Measurements from ENCODE around the gene F7.
"Not testable (repeated sequence)": the region's sequence is repeated elsewhere in the genome, so short reads cannot be mapped to it uniquely, and the experiment has no call there.

Gene F7

DNA sequence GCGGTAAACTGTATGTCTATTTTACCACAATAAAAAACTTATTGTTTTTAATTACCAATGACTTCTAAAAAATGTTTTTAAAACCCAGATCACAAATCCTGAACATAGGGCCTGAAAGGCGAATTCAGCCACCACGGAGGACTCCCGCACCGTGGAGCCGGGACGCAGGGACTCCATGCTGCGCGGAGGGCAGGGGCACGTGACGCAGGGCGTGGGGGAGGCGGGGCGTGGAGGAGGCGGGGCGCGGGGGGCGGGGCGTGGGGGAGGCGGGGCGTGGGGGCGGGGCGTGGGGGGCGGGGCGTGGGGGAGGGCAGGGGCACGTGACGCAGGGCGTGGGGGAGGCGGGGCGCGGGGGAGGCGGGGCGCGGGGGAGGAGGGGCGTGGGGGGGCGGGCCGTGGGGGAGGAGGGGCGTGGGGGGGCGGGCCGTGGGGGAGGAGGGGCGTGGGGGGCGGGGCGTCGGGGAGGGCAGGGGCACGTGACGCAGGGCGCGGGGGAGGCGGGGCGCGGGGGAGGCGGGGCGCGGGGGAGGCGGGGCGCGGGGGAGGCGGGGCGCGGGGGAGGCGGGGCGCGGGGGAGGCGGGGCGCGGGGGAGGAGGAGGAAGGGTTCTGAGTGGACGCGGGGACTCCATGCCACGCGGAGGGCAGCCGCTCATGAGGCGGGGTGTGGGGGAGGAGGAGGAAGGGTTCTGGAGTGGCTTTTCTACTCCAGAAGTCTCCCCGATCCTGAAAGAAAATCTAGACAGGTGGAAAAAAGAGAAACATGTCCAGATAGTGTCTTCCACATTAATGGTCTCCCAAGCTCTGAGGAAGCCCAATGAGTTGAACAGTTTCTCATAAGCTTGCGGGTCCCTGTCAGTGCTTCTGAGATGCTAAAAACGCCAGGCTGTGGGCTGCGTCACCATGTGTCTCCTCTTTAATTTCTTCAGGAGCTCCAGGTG is 48.5 kb downstream of the F7 start:
- DNase-seq (ENCODE audit: low spot score), result peak; percentile 84

DNA sequence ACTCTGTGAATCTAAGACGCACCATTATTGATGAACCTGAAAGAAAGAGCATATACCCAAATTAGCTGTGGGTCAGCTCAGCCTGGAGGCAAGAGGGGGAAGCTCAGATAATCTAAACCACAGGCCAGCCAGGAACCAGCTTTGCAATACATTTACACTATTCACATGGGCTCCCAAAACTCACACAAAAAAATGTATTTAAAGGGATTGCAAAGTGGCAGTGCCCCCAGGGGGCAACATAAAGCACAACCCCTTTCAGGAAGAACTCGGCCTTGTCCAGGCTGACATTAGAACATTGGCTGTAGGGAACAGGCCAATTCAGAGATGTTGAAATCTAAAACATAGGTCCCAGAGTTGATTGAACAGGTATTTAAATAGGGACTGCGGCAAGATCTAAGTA is 49.6 kb downstream of the F7 start:
- DNase-seq (ENCODE audit: low spot score), result no peak

DNA sequence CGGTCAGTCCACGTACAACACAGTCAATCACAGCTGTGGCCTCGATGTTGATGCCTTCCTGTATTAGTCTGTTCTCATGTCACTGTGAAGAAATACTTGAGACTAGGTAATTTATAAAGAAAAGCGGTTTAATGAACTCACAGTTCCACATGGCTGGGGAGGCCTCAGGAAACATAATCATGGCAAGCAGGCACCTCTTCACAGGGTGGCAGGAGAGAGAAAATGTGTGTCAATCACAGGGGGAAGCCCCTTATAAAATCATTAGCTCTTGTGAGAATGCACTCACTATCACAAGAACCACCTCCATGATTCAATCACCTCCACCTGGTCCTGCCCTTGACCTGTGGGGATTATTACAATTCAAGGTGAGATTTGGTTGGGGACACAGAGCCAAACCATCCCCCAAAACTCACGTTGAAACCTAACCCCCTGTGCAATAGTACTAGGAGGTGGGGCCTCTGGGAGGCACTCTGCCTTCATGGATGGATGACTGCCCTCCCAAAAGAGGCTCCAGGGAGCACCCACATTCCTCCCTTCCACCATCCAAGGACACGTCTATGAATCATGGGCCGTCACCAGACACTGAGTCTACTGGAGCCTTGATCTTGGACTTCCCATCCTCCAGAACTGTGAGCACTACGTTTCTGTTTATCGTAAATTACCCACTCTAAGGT is 50.5 kb downstream of the F7 start:
- no peak for DNase-seq (ENCODE audit: low spot score)

- DNase-seq (ENCODE audit: low spot score), result no peak
Observed at GRCh38 chr13:113157206-113157928, 51.8 kb downstream of the F7 start.

GRCh38 chr13:113157929-113158747 is 52.5 kb downstream of the F7 start, which contains the start of gene PROZ:
Gene PROZ (plus strand): TSS chr13:113158648. CDS start chr13:113158661, 13 bp downstream.
- no peak for DNase-seq (ENCODE audit: low spot score)

GRCh38 chr13:113158946-113159345 is 53.4 kb downstream of the F7 start:
- DNase-seq (ENCODE audit: low spot score), result no peak

DNA sequence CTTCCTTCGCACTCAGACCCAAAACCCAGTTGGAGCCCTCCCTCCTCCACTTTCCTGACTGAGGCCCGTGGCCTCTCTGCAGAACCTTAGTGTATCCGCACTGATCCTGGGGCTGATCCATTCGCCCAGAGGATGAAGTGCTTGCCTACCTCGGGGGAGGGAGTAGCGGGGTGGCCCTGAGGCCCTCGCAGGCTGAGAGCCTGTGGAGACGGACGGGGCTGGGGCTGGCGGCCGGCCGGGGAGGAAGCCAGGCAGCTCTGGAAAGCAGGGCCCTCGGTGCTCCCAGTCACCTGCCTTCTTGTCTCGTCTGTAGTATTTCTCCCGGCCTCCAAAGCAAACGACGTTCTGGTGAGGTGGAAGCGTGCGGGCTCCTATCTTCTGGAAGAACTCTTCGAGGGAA is 54.1 kb downstream of the F7 start:
- no peak for DNase-seq (ENCODE audit: low spot score)

- no peak for DNase-seq (ENCODE audit: low spot score)
Observed at GRCh38 chr13:113160983-113161382, 55.4 kb downstream of the F7 start.

GRCh38 chr13:113161433-113161832 is 55.8 kb downstream of the F7 start:
- DNase-seq (ENCODE audit: low spot score), result no peak

DNA sequence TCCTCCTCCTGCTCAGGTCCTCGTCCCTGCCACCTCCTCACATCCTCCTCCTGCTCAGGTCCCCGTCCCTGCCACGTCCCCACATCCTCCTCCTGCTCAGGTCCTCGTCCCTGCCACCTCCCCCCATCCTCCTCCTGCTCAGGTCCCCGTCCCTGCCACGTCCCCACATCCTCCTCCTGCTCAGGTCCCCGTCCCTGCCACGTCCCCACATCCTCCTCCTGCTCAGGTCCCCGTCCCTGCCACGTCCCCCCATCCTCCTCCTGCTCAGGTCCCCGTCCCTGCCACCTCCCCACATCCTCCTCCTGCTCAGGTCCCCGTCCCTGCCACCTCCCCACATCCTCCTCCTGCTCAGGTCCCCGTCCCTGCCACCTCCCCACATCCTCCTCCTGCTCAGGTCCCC is 56.4 kb downstream of the F7 start:
- DNase-seq (ENCODE audit: low spot score), result not testable (repeated sequence)

DNA sequence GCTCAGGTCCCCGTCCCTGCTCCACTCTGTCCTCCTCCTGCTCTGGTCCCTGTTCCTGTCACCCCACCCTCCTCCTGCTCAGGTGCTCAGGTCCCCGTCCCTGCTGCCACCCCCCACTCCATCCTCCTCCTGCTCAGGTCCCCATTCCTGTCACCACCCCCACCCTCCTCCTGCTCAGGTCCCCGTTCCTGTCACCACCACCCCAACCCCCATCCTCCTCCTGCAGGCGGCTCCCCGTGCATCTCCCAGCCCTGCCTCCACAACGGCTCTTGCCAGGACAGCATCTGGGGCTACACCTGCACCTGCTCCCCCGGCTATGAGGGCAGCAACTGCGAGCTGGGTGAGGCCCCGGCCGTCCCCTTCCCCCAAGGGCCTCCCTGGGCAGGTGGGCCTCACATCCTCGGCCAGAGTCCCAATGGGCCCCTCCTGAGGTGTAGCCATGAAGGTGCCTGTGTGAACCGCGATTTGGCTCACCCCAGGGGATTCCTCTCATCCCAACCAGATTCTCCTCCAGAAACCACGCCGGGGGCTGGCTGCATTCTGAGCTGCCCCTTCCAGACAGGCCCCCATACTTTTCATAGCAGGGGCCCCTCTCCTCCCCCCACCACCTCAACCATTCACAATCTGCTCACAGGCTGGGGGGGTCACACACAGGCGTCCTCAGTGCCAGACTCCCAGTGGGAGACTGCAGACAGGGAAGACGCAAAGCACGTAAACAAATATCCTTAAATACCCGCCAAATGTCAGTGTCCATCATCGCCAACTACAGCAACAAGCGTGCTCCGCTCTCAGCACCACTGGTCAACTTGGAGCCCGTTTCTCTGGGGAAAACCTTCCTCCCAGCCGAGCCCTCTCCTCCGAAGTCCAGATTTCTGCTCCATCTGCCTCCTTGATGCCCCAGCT is 57.4 kb downstream of the F7 start:
- DNase-seq (ENCODE audit: low spot score), result no peak

DNA sequence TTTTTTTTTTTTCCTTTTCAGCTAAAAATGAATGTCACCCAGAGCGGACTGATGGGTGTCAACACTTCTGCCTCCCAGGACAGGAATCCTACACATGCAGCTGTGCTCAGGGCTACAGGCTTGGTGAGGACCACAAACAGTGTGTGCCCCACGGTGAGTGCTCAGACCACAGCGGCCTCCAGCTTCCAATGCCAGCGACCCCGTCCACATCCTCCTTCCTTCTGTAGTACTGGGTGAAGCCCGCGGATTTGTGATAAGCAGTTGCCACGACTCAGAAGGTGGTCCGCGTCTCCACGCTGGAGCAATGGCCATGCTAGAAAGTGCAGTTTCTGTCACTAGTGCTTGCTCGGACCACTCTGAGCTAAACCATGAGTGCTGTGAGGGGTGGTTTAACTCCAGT is 58.9 kb downstream of the F7 start:
- no peak for DNase-seq (ENCODE audit: low spot score)

DNA sequence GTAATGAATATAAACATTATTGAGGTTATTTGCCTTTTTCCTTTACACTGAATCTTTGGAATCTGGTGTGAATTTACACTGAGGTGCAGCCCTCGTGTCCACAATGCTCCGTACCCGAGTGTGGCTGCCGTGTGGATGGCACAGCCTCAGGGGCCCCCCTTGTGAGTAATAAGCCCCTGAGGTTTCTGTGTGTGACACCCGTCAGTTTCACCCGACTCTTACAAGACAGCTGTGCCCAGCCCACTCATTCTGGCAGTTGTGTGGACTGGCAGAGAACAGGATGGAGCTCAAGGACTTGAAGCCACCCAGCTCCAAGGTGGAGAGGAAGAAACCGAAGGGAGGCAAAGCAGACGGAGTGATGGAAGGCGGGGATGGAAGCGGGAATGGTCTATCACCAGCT is 60.7 kb downstream of the F7 start:
- no peak for DNase-seq (ENCODE audit: low spot score)

- DNase-seq (ENCODE audit: low spot score), result no peak
Observed at GRCh38 chr13:113166681-113167080, 61.1 kb downstream of the F7 start.

DNA sequence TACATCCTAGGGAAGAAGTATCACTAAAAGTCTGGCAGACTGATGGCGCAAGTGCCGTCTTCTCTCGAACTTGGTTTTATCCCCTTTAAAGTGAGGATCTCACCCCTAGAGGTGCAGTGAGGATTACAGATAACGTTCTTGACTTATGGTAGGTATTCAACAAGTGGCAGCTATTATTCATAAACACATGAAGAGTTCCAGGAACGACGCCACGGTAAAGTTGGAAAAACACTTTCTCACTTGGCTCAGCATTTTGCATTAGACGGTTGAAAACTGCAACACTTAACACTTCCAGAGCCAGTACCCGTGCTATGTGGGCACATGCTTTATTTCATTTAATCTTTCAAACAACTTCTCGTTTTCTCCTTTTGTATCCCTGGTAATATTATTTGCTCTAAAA is 61.6 kb downstream of the F7 start:
- DNase-seq (ENCODE audit: low spot score), result no peak

- DNase-seq (ENCODE audit: low spot score), result no peak
Observed at GRCh38 chr13:113167575-113167974, 62.0 kb downstream of the F7 start.

DNA sequence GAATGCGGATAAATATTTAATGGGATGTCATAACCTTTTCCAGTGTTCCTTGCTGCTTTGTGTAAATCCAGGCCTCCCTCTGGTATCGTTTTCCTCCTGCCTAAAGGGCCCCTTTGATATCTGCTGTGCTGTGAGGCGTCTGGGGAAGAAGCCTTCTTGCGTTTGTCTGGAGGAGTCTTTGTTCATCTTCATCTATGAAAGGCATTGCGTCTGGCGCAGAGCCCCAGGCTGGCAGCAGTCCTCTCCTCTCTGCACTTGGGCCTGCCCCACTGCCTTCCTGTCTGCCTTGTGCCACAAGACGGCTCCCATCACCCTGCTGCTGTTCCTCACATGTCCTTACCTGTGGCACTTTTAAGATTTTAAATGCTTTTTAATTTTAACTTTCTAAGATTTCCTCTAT is 62.6 kb downstream of the F7 start:
- DNase-seq (ENCODE audit: low spot score), result no peak

- no peak for DNase-seq (ENCODE audit: low spot score)
Observed at GRCh38 chr13:113169277-113170272, 64.0 kb downstream of the F7 start.

Measured in germinal center (tissue), 1 donor.